ENCODE results near the gene GLRX5. TPM values are rescaled to one million over a fixed set of nuclear protein-coding genes. Genes with fewer than 3 reads are reported as not detected.

GLRX5 gene
- total RNA-seq, 2 donors from 2014 or later, result 62.4 to 63.4 TPM

GRCh38 chr14:95510804-95511203, 24.0 kb upstream of the GLRX5 start:
- Histone ChIP-seq H3K9ac (ENCODE audit: extremely low read depth, low read length, poor library complexity, severe bottlenecking) (no peak overlapping the region), H3K4me3 (ENCODE audit: low read length) (no peak overlapping the region), H3K36me3 (ENCODE audit: control insufficient read depth, insufficient read depth, low read length) (no peaks in the 10 kb centered on the region), H3K9me3 (ENCODE audit: control insufficient read depth, low read length) (no peaks in the 10 kb centered on the region), H3K27me3 (ENCODE audit: control insufficient read depth, insufficient read depth, low read length, poor library complexity, severe bottlenecking) (no peaks in the 10 kb centered on the region), H3K27ac (ENCODE audit: low read depth, low read length) (no peak overlapping the region), H3K4me1 (ENCODE audit: control insufficient read depth, insufficient read depth, low read length) (peaks cover 25% of the 10 kb centered on the region)
- Mint-ChIP-seq H3K4me3 (no peak overlapping the region), H3K9me3 (no peaks in the 10 kb centered on the region), H3K27ac (no peak overlapping the region), H3K27me3 (ENCODE audit: insufficient read depth) (peaks cover 3% of the 10 kb centered on the region), H3K4me1 (peaks cover 20% of the 10 kb centered on the region), H3K36me3 (ENCODE audit: low read depth) (no peaks in the 10 kb centered on the region)
- WGBS, 2 experiments (ENCODE audit: insufficient coverage in 1 of 2, insufficient read length in 1 of 2), result 93 to 95% methylated on average over 4 to 5 of the region's 5 CpGs
- no peak for TF ChIP-seq CTCF (conservative IDR thresholded peaks at IDR 0.05)
- no peak for DNase-seq

GRCh38 chr14:95511687-95512086, 23.2 kb upstream of the GLRX5 start:
- no peaks in the 10 kb centered on the region for H3K36me3 Mint-ChIP-seq (ENCODE audit: low read depth)

GRCh38 chr14:95513291-95513690, 21.6 kb upstream of the GLRX5 start:
- peaks cover 14% of the 10 kb centered on the region for H3K4me1 ChIP-seq (ENCODE audit: control insufficient read depth, insufficient read depth, low read length)
- Mint-ChIP-seq H3K9me3 (no peaks in the 10 kb centered on the region), H3K36me3 (ENCODE audit: low read depth) (no peaks in the 10 kb centered on the region), H3K4me1 (peaks cover 14% of the 10 kb centered on the region), H3K4me3 (no peak overlapping the region), H3K27ac (no peak overlapping the region), H3K27me3 (ENCODE audit: insufficient read depth) (peaks cover 20% of the 10 kb centered on the region)
- no peak for DNase-seq
- no peak overlapping the region for H3K9ac ChIP-seq (ENCODE audit: extremely low read depth, low read length, poor library complexity, severe bottlenecking)
- H3K36me3 ChIP-seq (ENCODE audit: control insufficient read depth, insufficient read depth, low read length), result no peaks in the 10 kb centered on the region
- no peak overlapping the region for H3K27ac ChIP-seq (ENCODE audit: low read depth, low read length)
- TF ChIP-seq CTCF (conservative IDR thresholded peaks at IDR 0.05), result no peak
- no peak overlapping the region for H3K4me3 ChIP-seq (ENCODE audit: low read length)
- WGBS, 2 experiments (ENCODE audit: insufficient coverage in 1 of 2, insufficient read length in 1 of 2), result 95 to 96% methylated on average over 4 to 6 of the region's 6 CpGs
- H3K9me3 ChIP-seq (ENCODE audit: control insufficient read depth, low read length), result no peaks in the 10 kb centered on the region
- peaks cover 3% of the 10 kb centered on the region for H3K27me3 ChIP-seq (ENCODE audit: control insufficient read depth, insufficient read depth, low read length, poor library complexity, severe bottlenecking)

More at GRCh38 chr14:95511687-95512086, 23.2 kb upstream of the GLRX5 start:
- H3K9me3 Mint-ChIP-seq, result no peaks in the 10 kb centered on the region
- no peaks in the 10 kb centered on the region for H3K9me3 ChIP-seq (ENCODE audit: control insufficient read depth, low read length)
- H3K4me1 Mint-ChIP-seq, result peaks cover 14% of the 10 kb centered on the region
- TF ChIP-seq CTCF (conservative IDR thresholded peaks at IDR 0.05), result no peak
- no peaks in the 10 kb centered on the region for H3K36me3 ChIP-seq (ENCODE audit: control insufficient read depth, insufficient read depth, low read length)
- H3K4me3 ChIP-seq (ENCODE audit: low read length), result no peak overlapping the region
- H3K27ac Mint-ChIP-seq, result no peak overlapping the region
- H3K4me1 ChIP-seq (ENCODE audit: control insufficient read depth, insufficient read depth, low read length), result peaks cover 19% of the 10 kb centered on the region
- WGBS, 2 experiments (ENCODE audit: insufficient coverage in 1 of 2, insufficient read length in 1 of 2), result 83 to 90% methylated on average over 5 of the region's 5 CpGs
- no peak overlapping the region for H3K4me3 Mint-ChIP-seq
- no peak overlapping the region for H3K27ac ChIP-seq (ENCODE audit: low read depth, low read length)
- peaks cover 5% of the 10 kb centered on the region for H3K27me3 Mint-ChIP-seq (ENCODE audit: insufficient read depth)
- H3K27me3 ChIP-seq (ENCODE audit: control insufficient read depth, insufficient read depth, low read length, poor library complexity, severe bottlenecking), result no peaks in the 10 kb centered on the region
- peak overlapping the region; percentile 20 for H3K9ac ChIP-seq (ENCODE audit: extremely low read depth, low read length, poor library complexity, severe bottlenecking)
- no peak for DNase-seq

All from endodermal cell (in vitro differentiated cells).